WI38 (cell line): ENCODE data around the gene ECM2.
"Not testable (repeated sequence)": the region's sequence is repeated elsewhere in the genome, so short reads cannot be mapped to it uniquely, and the experiment has no call there.

ENCODE experiments used
- H3K4me3 ChIP-seq: 2 replicates; pipeline ENCODE4 v1.5.1; 2011; ENCODE audit warnings: low read depth, mild to moderate bottlenecking, control low read depth, low read length
- TF ChIP-seq, protein P1 (sequence below): IDR thresholded peaks from 2 replicates; pipeline ENCODE4 v1.5.1; 2012; ENCODE audit warnings: low read depth, mild to moderate bottlenecking, control low read depth, low read length

The ECM2 gene

DNA sequence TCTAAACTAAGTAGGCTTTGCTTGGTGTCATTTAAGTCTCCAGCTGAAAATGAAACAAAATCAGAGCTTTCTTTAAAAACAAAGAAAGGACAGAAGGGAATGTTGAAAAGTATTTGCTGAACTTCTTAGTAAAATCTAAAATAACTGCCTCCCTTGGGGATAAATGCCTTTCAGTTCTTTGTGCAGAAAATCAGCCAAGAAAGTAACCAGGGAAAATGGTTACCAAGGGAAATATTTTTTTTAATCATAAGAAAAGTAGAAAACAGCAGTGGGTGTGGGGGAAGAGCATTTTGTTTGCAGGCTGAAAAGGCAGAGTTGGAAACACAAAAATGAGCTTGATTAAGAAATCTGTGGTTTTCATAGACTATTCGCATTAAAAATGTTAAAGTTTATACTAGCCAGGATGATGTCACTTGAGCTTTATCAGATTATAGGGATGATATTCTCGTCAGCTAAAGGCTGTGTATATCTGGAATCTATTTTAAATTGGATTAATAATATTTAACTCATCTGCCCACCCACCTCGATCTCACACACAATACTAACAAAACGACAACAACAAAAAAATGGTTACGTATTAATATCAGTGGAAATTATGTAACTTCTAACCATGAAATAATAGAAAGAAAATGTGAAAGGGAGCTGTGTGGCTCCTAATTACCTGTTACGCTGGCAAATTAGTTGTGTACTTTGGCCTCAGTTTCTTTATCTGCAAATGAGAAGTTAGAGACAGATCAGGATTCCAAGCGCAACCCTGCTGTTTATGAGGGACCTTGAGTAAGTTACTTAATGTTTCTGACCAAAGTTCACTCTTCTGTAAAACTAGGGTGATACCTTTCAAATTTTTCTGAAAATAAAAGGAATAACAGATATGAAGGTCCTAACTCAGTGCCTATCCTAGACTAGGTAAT is at the start of gene ECM2:
ECM2 (minus strand) TSS at position 51 of the 911 bp plus-strand sequence. CDS start 13,124 bp downstream, outside the sequence.
- TF ChIP-seq, protein P1, sequence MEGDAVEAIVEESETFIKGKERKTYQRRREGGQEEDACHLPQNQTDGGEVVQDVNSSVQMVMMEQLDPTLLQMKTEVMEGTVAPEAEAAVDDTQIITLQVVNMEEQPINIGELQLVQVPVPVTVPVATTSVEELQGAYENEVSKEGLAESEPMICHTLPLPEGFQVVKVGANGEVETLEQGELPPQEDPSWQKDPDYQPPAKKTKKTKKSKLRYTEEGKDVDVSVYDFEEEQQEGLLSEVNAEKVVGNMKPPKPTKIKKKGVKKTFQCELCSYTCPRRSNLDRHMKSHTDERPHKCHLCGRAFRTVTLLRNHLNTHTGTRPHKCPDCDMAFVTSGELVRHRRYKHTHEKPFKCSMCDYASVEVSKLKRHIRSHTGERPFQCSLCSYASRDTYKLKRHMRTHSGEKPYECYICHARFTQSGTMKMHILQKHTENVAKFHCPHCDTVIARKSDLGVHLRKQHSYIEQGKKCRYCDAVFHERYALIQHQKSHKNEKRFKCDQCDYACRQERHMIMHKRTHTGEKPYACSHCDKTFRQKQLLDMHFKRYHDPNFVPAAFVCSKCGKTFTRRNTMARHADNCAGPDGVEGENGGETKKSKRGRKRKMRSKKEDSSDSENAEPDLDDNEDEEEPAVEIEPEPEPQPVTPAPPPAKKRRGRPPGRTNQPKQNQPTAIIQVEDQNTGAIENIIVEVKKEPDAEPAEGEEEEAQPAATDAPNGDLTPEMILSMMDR = no peak

DNA sequence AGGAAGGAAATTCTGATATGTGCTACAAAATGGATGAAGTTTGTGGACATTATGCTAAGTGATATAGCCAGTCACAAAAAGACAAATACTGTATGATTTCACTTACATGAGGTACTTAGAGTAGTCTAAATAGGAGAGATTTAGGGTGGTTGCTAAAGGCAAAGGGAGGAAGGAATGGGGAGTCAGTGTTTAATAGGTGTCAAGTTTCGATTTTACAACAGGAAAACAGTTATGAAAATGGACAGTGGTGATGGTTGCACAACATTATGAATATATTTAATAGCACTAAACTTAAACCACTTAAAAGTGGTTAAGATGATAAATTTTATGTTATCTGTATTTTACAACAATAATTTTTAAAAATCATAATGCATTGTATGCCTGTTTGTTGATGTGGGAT is 40.4 kb upstream of the ECM2 start:
- H3K4me3 ChIP-seq = no peak overlapping the region
- TF ChIP-seq, protein P1 = no peak

More for the DNA sequence above, at the start of gene ECM2:
- H3K4me3 ChIP-seq = peak within 1 kb of the TSS; percentile 46

GRCh38 chr9:92573612-92574011 is 37.8 kb upstream of the ECM2 start:
- not testable (repeated sequence) for H3K4me3 ChIP-seq

- H3K4me3 ChIP-seq = not testable (repeated sequence)
Measured at GRCh38 chr9:92571871-92572270, 36.1 kb upstream of the ECM2 start.

GRCh38 chr9:92564982-92565381 is 29.2 kb upstream of the ECM2 start:
- TF ChIP-seq, protein P1 = no peak
- no peak overlapping the region for H3K4me3 ChIP-seq

GRCh38 chr9:92564504-92564903 is 28.7 kb upstream of the ECM2 start:
- no peak overlapping the region for H3K4me3 ChIP-seq
- TF ChIP-seq, protein P1 = no peak

DNA sequence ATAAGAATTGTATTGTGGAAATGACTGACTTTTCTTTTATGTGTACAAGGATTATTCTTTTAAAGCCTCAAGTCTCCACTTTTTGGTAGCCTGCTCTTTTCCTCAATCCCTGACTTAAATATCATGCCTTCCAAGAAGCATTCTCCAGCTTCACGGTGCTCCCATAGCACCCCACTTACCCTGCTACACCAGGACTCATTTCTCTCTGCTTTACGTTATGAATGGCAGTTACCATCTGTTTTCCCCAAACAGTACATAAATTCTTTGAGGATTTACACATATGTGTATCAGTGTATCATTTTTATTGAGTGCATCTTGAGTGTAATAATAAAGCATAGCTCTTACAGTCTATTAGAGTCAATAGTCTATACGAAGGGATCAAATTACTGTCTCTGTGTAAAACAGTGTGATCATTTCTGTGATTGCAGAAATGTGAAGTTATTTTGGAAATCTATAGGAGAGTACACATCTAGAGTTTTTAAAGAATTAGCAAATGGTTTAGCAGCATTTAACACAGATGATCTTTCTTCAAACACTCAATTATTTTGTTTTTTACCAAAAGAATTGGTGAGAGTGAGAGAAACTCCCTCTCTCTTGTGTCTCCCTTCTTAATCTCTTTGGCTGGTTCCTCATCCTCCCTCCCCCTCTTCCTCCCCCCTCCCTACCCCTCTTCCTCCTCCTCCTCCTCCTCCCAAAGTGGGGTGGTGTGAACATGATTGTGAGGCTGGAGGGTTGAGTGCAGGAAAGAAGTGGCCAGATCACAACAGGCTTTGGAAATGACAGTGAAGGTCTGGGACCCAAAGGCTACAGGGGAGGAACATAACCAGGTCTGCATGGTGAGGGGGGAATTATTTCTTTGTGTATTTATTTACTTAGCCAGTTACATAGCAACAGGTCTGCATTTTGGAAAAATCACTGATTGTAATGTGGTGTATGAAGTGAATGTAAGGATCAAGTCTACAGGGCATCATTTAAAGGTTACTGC is 27.6 kb upstream of the ECM2 start:
- H3K4me3 ChIP-seq = no peak overlapping the region
- TF ChIP-seq, protein P1 = no peak

- no peak overlapping the region for H3K4me3 ChIP-seq
- TF ChIP-seq, protein P1 = no peak
Measured at GRCh38 chr9:92562461-92562967, 26.7 kb upstream of the ECM2 start.
